Measurements from ENCODE around the gene SMAD5.
A peak's percentile ranks its signal among the peaks of the same experiment; 100 is the strongest.

SMAD5 gene

GRCh38 chr5:136115183-136115865 lies 17.3 kb upstream of the SMAD5 start:
- no peak for DNase-seq (ENCODE audit: low spot score)

- DNase-seq (ENCODE audit: low spot score): peak; percentile 43
Measured at GRCh38 chr5:136120529-136120928, 12.1 kb upstream of the SMAD5 start.

GRCh38 chr5:136123236-136123768 lies 9.3 kb upstream of the SMAD5 start:
- DNase-seq (ENCODE audit: low spot score): peak; percentile 92

GRCh38 chr5:136127560-136127959 lies 5.1 kb upstream of the SMAD5 start:
- no peak for DNase-seq (ENCODE audit: low spot score)

GRCh38 chr5:136128481-136128880 lies 4.2 kb upstream of the SMAD5 start:
- DNase-seq (ENCODE audit: low spot score): no peak

GRCh38 chr5:136129445-136129844 lies 3.2 kb upstream of the SMAD5 start:
- no peak for DNase-seq (ENCODE audit: low spot score)

- DNase-seq (ENCODE audit: low spot score): no peak
Measured at GRCh38 chr5:136130581-136130980, 2.1 kb upstream of the SMAD5 start.

GRCh38 chr5:136132087-136132486 lies 558 bp upstream of the SMAD5 start:
- no peak for DNase-seq (ENCODE audit: low spot score)

- peak; percentile 47 for DNase-seq (ENCODE audit: low spot score)
Measured at GRCh38 chr5:136133222-136133921, 727 bp downstream of the SMAD5 start.

GRCh38 chr5:136133922-136134379 lies 1.3 kb downstream of the SMAD5 start:
- DNase-seq (ENCODE audit: low spot score): no peak

- DNase-seq (ENCODE audit: low spot score): no peak
Measured at GRCh38 chr5:136134653-136135052, 2.0 kb downstream of the SMAD5 start.

- DNase-seq (ENCODE audit: low spot score): no peak
Measured at GRCh38 chr5:136135536-136135935, 2.9 kb downstream of the SMAD5 start.

GRCh38 chr5:136137497-136138220 lies 5.0 kb downstream of the SMAD5 start:
- DNase-seq (ENCODE audit: low spot score): peak; percentile 15

GRCh38 chr5:136141561-136141960 lies 8.9 kb downstream of the SMAD5 start:
- no peak for DNase-seq (ENCODE audit: low spot score)

GRCh38 chr5:136143312-136143711 lies 10.7 kb downstream of the SMAD5 start:
- no peak for DNase-seq (ENCODE audit: low spot score)

- no peak for DNase-seq (ENCODE audit: low spot score)
Measured at GRCh38 chr5:136143763-136144162, 11.1 kb downstream of the SMAD5 start.

GRCh38 chr5:136145030-136145429 lies 12.4 kb downstream of the SMAD5 start:
- DNase-seq (ENCODE audit: low spot score): no peak

GRCh38 chr5:136146201-136146600 lies 13.6 kb downstream of the SMAD5 start:
- DNase-seq (ENCODE audit: low spot score): no peak

GRCh38 chr5:136147632-136148031 lies 15.0 kb downstream of the SMAD5 start:
- DNase-seq (ENCODE audit: low spot score): no peak

GRCh38 chr5:136149891-136150290 lies 17.2 kb downstream of the SMAD5 start:
- no peak for DNase-seq (ENCODE audit: low spot score)

- DNase-seq (ENCODE audit: low spot score): no peak
Measured at GRCh38 chr5:136153581-136154236, 21.1 kb downstream of the SMAD5 start.

- DNase-seq (ENCODE audit: low spot score): no peak
Measured at GRCh38 chr5:136155078-136155477, 22.4 kb downstream of the SMAD5 start.

All from kidney tubule cell (primary cell).